Measurements from ENCODE around the gene NBEAL2. TPM values are rescaled to one million over a fixed set of nuclear protein-coding genes. Genes with fewer than 3 reads are reported as not detected.

NBEAL2 gene
- total RNA-seq, 2 donors from 2014 or later: 140 to 169 TPM

DNA sequence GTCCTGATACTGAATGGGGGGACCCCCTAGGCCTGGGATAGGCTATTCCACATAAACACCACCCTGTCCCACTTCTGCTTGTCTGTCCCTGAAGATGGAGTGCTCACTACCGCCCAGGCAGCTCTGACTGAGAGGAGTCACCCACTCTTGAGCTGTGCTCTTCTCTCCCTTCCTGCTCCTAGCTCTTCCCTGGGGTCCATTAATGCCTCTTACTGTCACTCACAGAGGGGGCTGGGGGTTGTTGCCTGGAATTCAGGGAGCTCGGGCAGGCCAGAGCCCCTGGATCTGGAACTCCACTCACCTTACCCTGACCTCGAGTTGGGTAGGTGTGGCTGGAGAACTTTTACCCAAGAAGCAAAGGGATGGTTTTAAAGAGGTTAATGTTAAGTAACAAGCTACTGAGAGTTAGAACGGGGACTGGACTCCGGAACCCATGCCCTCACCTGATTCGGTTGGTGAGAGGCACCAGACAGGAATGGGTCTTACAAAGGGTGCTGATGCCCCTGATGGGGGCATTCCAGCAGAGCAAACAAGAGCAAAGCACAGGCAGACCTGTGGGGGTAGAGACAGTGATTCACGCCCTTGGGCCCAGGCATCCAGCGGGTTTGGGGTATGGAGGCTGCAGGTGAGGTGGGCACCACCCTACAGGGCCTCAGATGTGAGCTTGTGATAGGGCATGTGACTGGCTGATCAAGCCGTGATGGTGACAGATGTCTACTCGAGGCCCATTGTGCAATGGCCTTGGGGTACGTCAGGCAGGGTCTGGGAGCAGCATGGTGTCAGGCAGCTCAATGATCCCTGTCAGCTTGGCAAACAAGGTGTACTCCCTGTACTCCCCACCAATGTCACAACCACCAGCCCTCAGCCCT lies 5.4 kb downstream of the NBEAL2 start:
- H3K4me1 Mint-ChIP-seq: peaks cover 51% of the 10 kb centered on the region
- no peaks in the 10 kb centered on the region for H3K27me3 Mint-ChIP-seq
- peaks cover 15% of the 10 kb centered on the region for H3K36me3 Mint-ChIP-seq (ENCODE audit: low read depth)
- H3K9me3 Mint-ChIP-seq: no peaks in the 10 kb centered on the region
- no peak for ATAC-seq (replicated peaks)
- peak overlapping the region; percentile 35 for H3K4me3 Mint-ChIP-seq
- H3K27ac Mint-ChIP-seq: peak overlapping the region; percentile 85

DNA sequence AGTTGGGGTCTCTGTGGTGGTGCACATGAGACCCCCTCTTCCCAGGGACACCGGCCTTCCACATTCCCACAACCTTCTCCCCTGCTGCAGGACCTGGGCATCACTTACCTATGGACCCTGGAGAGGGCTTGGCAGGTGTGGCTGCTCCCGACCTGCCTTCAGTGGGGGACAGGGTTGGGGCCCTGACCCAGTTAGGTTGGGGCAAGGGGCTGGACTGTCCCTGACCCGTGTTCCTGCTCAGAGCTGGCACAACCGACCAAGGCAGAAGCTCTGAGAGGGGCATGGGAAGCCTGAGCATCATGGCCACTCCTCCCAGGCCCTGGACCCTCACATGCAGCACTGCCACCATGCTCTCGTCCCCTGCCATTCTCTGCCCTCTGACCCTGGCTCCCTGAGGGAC lies 6.1 kb downstream of the NBEAL2 start:
- Mint-ChIP-seq H3K4me1 (peaks cover 59% of the 10 kb centered on the region), H3K4me3 (no peak overlapping the region), H3K36me3 (ENCODE audit: low read depth) (peaks cover 23% of the 10 kb centered on the region), H3K27ac (peak overlapping the region; percentile 87), H3K9me3 (no peaks in the 10 kb centered on the region), H3K27me3 (no peaks in the 10 kb centered on the region)
- ATAC-seq (replicated peaks): no peak

DNA sequence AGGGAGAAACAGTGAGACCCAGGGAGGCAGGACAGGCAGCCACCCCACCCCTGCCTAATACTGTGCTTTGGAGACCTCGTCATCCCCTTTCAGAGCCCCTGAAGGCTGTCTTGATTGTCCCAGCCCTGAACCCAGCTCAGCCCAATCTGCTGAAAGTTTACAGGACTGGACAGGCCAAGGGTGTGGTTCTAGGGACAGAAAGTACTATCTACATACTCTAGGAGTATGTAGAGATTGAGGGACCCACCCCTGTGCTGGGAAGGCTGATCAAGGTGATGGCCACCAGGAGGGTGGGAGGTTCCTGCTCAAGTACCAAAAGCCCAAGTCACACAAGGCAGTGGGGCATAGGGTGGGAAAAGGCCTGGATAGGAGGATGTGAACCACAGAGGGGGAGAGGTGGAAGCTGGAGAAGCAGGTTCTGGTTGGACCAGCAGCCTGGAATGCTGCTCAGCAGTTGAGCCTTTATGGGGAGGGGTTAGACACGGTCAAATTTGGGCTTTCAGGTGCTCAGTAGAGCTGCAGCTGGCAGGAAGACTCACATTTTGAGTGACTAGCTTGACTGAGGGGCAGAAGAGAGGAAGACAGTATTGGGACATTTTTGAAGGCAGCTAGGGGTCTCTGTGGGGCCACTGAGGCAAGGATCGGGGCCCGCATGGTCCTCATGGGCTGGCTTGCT lies 6.7 kb downstream of the NBEAL2 start:
- H3K4me1 Mint-ChIP-seq: peaks cover 61% of the 10 kb centered on the region
- H3K9me3 Mint-ChIP-seq: no peaks in the 10 kb centered on the region
- H3K27me3 Mint-ChIP-seq: no peaks in the 10 kb centered on the region
- ATAC-seq (replicated peaks): no peak
- peak overlapping the region; percentile 87 for H3K27ac Mint-ChIP-seq
- H3K4me3 Mint-ChIP-seq: peak overlapping the region; percentile 83
- peaks cover 28% of the 10 kb centered on the region for H3K36me3 Mint-ChIP-seq (ENCODE audit: low read depth)

DNA sequence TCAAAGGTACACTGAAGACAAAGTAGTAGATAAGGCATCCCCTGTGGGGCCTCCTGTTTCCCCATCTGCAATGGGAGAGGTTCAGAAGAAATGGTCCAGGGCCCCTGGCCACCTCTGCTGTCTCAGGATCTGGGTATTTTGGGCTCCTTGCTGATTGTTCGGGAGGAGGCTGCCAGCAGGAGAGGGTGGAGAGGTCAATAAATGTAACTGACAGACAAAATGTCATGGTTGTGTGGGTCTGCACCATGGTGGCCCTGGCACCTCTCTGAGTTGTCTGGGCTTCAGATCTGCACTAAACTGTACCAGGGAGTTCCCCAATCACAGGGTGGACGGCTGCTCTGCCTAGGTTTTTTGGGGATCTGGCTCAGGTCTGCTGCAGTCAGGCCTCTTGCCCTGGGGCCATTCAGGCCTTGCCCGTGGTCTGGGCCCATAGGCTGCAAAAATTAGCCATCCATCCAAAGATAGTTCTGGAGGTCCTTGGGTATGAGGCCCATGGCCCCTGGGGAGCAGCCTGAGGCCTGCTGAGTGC lies 7.4 kb downstream of the NBEAL2 start:
- Mint-ChIP-seq H3K4me3 (peak overlapping the region; percentile 83), H3K9me3 (no peaks in the 10 kb centered on the region), H3K4me1 (peaks cover 56% of the 10 kb centered on the region), H3K36me3 (ENCODE audit: low read depth) (peaks cover 35% of the 10 kb centered on the region), H3K27ac (peak overlapping the region; percentile 87), H3K27me3 (no peaks in the 10 kb centered on the region)
- no peak for ATAC-seq (replicated peaks)

DNA sequence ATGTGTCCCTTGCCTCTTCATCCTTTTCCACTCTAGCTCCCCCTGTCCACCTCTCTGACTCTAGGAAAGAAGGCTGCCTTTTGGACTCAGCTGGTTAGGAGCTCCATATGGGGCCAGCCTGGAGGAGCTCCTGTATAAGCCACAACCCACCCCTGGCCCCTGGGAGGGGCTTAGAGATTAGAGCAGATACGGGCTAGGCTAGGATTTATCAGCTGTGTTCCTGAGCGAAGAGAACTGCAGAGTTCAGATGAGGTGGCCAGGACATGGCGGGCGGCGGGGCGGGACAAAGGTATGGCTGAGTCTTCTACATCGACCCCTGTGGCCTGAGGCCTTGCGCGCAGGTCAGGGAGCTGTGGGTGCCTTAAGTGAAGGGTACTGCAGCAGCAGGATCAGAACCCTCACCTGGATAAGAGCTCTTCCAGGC lies 7.9 kb downstream of the NBEAL2 start:
- Mint-ChIP-seq H3K9me3 (no peaks in the 10 kb centered on the region), H3K4me1 (peaks cover 55% of the 10 kb centered on the region), H3K36me3 (ENCODE audit: low read depth) (peaks cover 39% of the 10 kb centered on the region), H3K27ac (peak overlapping the region; percentile 87), H3K4me3 (peak overlapping the region; percentile 83), H3K27me3 (no peaks in the 10 kb centered on the region)
- peak; percentile 36 for ATAC-seq (replicated peaks)

DNA sequence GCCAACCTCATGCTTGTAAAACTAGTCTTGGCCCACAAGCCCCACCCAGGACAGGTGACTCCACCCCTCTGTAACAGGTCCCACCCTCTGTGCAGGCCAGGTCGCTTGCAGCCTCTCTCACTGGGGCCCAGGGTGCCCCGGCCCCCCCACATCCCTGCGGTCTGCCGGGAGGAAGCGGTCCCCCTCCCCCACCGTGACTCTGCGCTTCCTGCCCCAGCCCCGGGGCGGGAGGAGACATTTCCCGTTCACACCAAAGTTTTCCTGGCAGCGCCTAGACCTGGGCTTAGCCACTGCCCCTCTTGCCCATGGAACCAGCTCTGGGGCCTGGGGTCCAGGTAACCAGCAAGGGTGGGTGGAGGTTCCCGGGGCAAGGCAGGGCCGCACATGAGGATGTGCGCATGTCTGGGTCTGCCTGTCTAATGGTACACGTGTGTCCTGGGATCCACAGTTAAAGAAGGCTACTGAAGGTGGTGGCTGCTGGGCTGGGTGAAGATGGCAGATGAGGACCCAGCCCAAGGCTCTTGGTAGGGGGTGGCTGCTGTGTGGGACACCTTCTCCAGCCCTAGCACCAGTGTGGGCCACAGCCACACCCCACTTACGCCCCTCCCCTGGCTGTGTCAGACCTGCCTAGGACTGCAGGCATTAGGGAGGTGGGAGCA lies 8.4 kb downstream of the NBEAL2 start:
- H3K27me3 Mint-ChIP-seq: no peaks in the 10 kb centered on the region
- peaks cover 44% of the 10 kb centered on the region for H3K36me3 Mint-ChIP-seq (ENCODE audit: low read depth)
- peaks cover 50% of the 10 kb centered on the region for H3K4me1 Mint-ChIP-seq
- H3K9me3 Mint-ChIP-seq: no peaks in the 10 kb centered on the region
- H3K4me3 Mint-ChIP-seq: peak overlapping the region; percentile 83
- peak overlapping the region; percentile 87 for H3K27ac Mint-ChIP-seq
- ATAC-seq (replicated peaks): peak; percentile 95

DNA sequence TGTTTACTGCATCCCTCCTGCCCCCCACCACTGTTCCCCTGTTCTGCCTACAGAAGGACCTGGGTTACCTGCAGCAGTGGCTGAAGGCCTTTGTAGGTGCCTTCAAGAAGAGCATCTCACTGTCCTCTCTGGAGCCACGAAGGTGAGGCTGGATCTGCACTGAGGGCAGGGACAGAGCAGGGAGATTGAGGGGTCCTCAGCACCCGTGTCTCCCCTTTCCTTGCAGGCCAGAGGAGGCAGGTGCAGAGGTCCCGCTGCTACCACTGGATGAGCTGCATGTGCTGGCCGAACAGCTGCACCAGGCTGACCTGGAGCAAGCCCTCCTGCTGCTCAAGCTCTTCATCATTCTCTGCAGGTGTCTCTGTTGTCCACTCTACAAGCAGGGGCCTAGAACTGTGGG lies 9.2 kb downstream of the NBEAL2 start:
- Mint-ChIP-seq H3K27me3 (no peaks in the 10 kb centered on the region), H3K36me3 (ENCODE audit: low read depth) (peaks cover 48% of the 10 kb centered on the region), H3K4me3 (peak overlapping the region; percentile 83), H3K9me3 (no peaks in the 10 kb centered on the region), H3K27ac (peak overlapping the region; percentile 87), H3K4me1 (peaks cover 47% of the 10 kb centered on the region)
- no peak for ATAC-seq (replicated peaks)

DNA sequence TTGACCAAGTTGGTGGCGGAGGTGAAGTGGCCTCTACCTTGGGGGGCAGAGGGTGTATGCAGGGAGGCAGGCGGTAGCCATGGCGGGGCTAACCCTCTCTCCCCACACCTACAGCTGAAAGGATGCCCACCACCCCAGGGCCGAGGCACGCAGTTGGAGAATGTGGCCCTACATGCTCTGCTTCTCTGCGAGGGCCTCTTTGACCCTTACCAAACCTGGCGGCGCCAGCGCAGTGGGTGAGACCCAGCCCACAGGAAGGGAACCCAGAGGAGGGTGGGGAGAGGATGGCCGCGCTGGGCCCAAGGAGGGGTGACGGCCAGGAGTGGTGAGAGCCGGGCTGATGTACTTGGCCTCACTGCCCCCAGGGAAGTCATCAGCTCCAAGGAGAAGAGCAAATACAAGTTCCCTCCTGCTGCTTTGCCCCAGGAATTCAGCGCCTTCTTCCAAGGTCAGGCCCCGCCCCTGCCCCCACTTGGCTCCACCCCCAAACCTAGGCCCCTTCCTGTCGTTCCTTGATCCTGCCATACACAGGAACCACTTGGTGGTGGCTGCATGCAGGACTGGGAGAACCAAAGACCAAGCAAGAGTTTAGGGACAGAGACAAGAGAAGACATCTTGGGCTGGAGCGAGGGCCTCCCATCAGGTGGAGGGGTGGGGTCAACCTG lies 9.8 kb downstream of the NBEAL2 start:
- Mint-ChIP-seq H3K27ac (peak overlapping the region; percentile 87), H3K27me3 (no peaks in the 10 kb centered on the region)
- no peak for ATAC-seq (replicated peaks)

DNA sequence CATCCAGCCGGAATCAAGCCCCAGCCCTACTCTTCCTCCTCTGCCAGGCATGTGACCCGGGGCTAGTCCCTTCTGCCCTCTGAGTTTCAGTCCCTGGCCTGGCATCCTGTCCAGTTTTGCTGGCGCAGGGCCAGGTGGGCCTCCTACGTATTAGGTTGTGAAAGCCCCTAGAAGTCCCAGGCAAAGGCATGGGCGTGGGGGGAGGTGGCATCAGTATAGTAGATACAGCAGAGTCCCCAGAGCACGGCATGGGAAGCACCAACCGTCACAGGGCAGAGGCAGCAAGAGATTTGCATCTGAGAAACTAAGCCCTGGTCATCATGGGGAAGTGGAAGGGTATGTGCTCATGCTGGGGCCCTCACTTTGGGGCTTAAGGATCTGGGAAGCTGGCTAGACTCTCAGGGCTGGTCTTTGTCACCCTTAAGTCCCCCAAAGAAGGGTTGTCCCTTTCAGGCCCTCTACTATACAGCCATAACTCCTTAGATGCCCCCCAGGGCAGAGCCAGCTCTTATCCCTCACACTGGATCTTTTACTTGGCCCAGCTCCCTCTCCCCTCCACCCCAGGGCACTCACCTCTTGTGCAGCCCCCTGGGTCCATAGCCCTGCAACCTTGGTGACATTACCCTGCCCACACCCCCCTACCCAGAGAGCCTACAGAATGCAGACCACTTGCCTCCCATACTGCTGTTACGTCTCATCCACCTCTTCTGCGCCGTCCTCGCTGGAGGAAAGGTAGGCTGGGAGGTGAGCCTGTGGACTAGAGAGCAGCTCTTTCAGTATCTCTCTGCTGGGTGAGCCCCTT lies 11.3 kb downstream of the NBEAL2 start:
- H3K9me3 Mint-ChIP-seq: no peaks in the 10 kb centered on the region
- peaks cover 60% of the 10 kb centered on the region for H3K36me3 Mint-ChIP-seq (ENCODE audit: low read depth)
- peak overlapping the region; percentile 87 for H3K27ac Mint-ChIP-seq
- H3K4me3 Mint-ChIP-seq: no peak overlapping the region
- no peak for ATAC-seq (replicated peaks)
- peaks cover 39% of the 10 kb centered on the region for H3K4me1 Mint-ChIP-seq
- no peaks in the 10 kb centered on the region for H3K27me3 Mint-ChIP-seq

More for the DNA sequence above, 9.8 kb downstream of the NBEAL2 start:
- peak overlapping the region; percentile 83 for H3K4me3 Mint-ChIP-seq
- H3K36me3 Mint-ChIP-seq (ENCODE audit: low read depth): peaks cover 53% of the 10 kb centered on the region
- H3K9me3 Mint-ChIP-seq: no peaks in the 10 kb centered on the region
- peaks cover 46% of the 10 kb centered on the region for H3K4me1 Mint-ChIP-seq

DNA sequence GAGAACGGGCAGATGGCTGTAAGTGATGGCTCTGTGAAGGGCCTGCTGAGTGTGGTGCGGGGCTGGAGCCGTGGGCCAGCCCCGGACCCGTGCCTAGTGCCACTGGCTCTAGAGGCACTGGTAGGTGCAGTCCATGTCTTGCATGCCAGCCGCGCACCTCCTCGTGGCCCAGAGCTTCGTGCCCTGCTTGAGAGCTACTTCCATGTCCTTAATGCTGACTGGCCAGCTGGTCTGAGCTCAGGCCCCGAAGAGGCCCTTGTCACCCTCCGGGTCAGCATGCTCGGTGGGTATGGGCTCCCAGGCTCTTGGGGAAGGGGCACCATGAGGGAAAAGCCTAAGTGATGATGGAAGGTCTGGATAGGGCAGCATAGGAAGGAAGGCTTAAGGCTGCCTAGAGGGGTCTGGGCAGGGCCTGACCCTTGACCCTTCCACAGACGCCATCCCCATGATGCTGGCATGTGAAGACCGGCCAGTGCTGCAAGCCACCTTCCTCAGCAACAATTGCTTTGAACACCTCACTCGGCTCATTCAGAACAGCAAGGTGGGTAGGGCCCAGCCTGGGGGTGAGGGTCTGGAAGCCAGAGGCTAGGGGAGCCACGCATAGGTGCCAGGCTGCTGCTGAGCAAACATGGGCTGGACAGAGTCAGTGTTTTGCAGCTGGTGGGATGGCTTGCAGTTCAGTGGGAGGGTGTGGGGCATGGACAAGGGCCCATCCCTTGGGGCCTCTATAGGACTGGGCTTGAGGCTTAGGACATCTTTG lies 12.1 kb downstream of the NBEAL2 start:
- H3K4me1 Mint-ChIP-seq: peaks cover 32% of the 10 kb centered on the region
- peak overlapping the region; percentile 87 for H3K27ac Mint-ChIP-seq
- no peak for ATAC-seq (replicated peaks)
- H3K4me3 Mint-ChIP-seq: no peak overlapping the region
- H3K36me3 Mint-ChIP-seq (ENCODE audit: low read depth): peaks cover 60% of the 10 kb centered on the region
- H3K9me3 Mint-ChIP-seq: no peaks in the 10 kb centered on the region
- no peaks in the 10 kb centered on the region for H3K27me3 Mint-ChIP-seq

DNA sequence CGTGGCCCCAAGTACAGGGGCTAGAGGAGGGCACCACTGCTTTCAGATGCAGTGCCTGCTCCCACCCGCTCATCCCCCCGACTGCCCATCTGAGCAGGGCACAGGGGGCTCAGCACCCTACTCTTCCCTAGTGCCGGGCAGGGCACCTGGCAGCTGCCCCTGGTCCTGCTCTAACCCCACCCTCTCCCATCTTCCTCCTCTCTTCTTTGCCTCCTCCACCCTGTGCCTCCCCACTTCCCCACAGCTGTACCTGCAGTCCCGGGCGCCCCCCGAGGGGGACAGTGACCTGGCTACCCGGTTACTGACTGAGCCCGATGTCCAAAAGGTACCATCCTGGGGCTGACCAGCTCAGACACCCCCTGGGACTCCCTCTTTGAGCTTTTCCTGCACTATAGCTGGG lies 12.8 kb downstream of the NBEAL2 start:
- H3K27ac Mint-ChIP-seq: peak overlapping the region; percentile 59
- no peaks in the 10 kb centered on the region for H3K9me3 Mint-ChIP-seq
- no peaks in the 10 kb centered on the region for H3K27me3 Mint-ChIP-seq
- peaks cover 31% of the 10 kb centered on the region for H3K4me1 Mint-ChIP-seq
- H3K4me3 Mint-ChIP-seq: no peak overlapping the region
- no peak for ATAC-seq (replicated peaks)
- H3K36me3 Mint-ChIP-seq (ENCODE audit: low read depth): peaks cover 66% of the 10 kb centered on the region

DNA sequence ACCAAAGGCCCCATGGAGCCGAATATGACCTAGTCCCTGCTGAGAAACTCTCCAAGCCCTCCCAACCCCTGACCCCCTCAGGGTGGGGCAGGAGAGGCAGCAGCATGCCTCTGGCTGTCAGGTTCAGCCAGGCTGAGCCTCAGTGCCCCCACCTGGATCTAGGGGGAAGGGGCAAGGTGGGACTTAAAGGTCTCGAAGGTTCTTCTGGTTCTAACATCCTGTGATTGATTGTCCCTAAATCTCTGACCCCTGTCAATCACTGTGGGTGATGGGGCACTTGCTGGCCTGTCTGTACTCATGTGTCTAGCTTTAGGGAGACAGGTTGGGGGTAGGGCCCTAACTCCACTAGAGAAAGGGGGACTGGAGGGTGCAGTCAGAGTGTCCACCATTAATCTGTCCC lies 13.8 kb downstream of the NBEAL2 start:
- peaks cover 76% of the 10 kb centered on the region for H3K36me3 Mint-ChIP-seq (ENCODE audit: low read depth)
- peak overlapping the region; percentile 59 for H3K27ac Mint-ChIP-seq
- peaks cover 24% of the 10 kb centered on the region for H3K4me1 Mint-ChIP-seq
- no peak overlapping the region for H3K4me3 Mint-ChIP-seq
- no peaks in the 10 kb centered on the region for H3K9me3 Mint-ChIP-seq
- no peaks in the 10 kb centered on the region for H3K27me3 Mint-ChIP-seq
- no peak for ATAC-seq (replicated peaks)

DNA sequence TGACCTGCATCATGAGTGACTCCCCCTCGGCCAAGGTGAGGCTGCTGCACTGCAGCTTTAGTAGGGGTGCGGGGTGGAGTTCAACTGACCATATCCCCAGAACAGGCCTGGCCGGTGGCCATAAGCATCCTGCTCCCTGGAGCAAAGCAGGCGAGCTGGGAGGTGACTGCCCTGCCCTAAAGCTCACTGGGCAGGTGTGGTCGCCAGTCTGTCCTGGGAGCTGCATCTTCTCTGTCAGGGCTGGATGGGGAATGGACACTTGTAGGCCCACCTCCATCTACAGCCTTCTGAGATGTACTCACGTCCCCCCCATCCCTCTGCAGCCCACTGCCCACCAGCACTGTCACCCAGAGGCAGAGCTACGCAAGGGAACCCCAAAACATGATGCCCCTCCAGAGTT lies 14.5 kb downstream of the NBEAL2 start:
- H3K36me3 Mint-ChIP-seq (ENCODE audit: low read depth): peaks cover 76% of the 10 kb centered on the region
- no peak overlapping the region for H3K4me3 Mint-ChIP-seq
- ATAC-seq (replicated peaks): no peak
- no peaks in the 10 kb centered on the region for H3K27me3 Mint-ChIP-seq
- H3K4me1 Mint-ChIP-seq: peaks cover 17% of the 10 kb centered on the region
- no peak overlapping the region for H3K27ac Mint-ChIP-seq
- no peaks in the 10 kb centered on the region for H3K9me3 Mint-ChIP-seq
